Glomerular visceral epithelial cell (primary cell): ENCODE measurements around the gene APBA1.

Experiments
- DNase-seq: peaks from one replicate; pipeline ENCODE4 v3.0.0-alpha.2; 2016; ENCODE audit errors: extremely low spot score

The APBA1 gene

DNA sequence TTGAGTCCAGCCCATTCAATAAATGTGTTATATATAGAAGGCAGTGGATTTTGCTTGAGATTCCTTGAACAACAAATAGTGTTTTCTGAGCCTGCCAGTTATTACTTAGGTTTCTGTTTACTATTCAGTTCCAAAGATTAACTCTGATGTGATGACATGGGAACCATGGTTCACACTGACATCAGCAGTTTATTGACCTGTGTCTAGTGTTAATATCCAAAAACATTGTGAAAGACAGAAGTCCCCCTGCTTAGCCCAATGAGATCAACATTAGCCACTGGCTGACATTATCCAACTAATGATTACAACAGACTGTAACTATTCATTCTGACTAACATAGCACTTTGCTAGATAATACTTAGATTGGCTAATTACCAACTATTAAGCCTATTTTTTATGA, 14.9 kb downstream of the APBA1 start:
- DNase-seq, result no peak

DNA sequence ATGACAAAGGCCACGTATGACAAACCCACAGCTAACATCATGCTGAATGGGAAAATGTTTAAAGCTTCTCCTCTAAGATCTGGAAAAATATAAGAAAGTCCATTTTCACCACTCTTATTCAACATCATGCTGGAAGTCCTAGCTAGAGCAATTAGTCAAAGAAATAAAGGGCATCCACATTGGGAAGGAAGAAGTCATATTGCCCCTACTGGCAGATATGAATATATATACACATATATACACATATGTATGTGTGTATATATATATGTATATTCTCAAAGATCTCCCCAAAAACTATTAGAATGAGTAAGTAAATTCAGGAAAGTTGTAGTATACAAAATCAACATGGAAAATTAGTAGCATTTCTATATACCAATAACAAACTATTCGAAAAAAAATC, 17.1 kb downstream of the APBA1 start:
- DNase-seq, result no peak

DNA sequence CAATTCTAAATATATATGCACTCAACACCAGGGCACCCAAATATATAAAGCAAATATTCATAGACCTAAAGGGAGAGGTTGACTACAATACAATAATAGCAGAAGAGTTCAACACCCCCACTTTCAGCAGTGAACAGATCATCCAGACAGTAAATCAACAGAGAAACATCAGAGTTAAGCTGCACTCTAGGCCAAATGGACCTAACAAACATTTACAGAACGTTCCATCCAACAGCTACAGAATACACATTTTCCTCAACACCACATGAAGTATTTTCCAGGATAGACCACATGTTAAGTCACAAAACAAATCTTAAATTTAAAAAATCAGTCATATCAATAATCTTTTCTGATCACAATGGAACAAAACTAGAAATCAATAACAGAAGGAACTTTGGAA, 18.9 kb downstream of the APBA1 start:
- no peak for DNase-seq

DNA sequence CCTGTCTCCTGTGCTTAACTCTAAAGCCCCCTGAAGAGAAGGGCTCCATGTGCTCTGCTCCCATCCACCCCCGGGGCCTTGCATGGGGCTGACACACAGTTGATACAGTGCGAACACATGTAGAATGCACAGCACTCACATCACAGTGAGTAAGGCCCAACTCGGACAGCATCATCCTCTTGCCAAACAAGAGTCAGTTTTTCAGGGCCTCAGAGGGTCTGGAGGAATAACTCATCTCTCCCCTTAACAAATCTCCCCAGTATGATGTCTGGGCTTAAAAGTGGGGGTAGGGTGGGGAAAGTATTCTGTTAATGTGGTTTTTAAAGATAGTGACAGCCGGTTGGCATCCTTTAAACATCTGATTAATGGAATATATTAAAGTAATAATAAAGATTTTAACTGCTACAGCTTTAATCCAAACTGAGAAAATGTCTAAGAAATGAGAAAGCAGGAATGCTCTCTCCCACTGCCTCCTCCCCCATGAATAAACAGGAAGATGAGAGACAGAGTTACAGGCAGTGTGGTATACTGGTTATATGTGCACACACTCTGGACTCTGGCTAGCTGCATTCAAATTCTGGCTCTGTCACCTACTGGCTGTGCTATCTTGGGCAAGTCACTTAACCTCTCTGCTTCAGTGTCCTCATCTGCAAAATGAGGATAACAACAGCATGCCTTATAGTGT, 22.5 kb downstream of the APBA1 start:
- no peak for DNase-seq

DNA sequence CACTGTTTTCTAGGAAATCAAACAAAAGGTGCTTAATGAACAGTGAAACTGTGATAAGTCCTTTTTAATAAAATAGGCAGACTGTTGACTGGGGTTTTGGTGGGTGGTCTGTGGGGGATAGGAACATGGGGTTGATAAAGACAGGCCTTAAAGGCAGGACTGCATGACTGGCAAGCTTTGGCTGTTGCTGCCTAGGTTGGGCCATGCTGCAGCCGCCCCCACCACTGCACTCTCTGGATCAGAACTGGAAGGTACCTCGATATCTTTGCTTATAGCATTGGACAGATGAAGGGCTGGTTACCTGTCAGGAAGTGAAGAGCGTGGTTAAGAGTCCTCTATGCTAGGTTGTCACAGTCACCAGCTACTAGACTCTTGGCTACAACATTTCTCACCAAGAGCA, 24.4 kb downstream of the APBA1 start:
- DNase-seq, result no peak

DNA sequence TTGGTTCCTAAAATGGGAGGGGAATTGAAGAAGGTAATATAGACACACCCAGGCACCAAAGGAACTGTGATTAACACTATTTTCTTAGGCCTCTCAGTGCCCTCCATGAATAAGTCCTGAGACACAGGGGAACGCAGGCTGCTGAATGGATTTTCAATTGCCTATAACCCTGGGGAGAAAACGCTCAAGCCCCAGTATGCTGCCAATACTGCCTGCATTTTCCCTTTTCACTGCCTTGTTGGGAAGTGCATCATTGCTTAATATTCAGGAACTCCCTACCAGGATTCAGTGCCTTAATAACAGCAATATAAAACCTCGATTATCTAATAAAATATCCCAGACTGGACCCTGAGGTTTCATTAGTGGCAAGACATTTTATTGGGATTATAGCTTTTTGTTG, 25.4 kb downstream of the APBA1 start:
- DNase-seq, result no peak

DNA sequence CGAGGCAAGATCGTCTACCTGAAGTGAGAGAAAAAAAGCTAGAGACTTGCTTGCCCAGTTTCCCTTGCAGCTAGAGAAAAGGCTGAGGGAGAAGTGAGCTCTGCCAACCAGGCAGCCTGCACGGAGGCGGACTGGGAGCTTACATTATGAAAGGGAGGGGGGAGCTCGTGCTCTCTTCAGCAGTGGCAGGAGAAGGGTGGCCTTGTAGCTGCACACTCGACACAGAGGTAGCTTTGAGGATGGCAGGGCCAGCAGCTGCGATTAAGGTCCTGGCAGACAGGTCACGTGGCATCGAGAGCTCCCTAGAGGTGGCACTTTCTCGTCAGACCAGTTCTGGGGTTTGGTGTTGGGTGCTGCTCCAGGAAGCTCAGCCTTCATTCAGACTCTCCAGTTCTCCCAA, 26.7 kb downstream of the APBA1 start:
- DNase-seq, result no peak

DNA sequence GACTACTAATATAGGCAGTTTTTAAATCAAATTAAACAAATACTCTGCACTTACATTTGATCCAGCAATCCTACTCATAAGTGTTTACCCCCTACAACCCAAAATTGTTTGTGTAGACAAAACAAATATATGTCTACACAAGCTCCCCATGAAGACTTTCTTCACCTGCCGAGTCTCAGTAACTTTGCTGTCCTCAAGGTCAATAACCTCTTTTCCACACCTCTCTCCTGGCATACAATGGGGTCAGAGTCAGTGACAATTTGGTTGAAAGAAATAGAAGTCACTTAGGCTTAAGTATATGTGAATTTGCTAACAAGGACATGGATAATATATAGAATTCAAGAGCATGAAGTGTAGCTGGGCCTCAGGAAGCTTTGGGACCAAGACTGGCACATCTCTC, 29.1 kb downstream of the APBA1 start:
- DNase-seq, result no peak

DNA sequence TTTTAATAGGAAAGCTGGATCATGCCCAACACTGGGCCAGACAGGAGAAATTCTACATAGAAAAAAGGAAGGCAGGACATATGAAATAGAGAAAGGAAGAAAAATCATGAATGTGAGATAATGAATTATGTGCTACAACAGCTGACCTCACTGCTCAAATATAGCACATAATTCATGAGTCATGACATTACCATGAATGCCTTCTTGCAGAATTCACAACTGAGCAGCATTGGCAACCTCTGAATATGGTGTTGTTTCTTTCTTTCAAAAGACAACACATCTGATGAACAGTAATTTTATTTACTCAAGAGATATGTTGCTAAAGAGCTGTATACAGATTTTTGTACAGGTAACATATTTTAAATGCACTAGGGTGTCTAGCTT, 34.4 kb downstream of the APBA1 start:
- peak; percentile 49 for DNase-seq

DNA sequence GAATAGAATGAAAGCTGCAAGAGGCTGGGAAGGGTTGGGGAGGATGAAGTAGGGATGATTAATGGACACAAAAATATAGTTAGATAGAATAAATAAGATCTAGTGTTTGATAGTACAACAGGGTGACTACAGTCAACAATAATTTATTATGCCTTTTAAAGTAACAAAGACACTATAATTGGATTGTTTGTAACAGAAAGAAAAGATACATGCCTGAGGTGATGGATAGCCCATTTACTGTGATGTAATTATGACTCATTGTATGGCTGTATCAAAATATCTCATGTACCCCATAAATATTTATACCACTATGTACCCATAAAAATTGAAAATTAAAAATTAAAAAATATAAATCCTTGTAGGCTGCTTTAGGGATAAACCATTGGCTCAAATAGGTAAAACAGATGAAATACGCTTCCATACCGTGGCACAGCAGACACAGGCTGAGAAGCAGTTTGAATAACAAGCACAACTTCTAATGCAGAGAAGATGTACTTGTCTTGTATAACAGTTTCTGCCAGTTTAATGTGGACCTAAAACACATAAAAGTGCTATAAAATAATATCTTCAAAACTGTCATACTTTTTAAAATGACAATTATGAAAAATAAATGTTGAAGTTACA, 34.9 kb downstream of the APBA1 start:
- DNase-seq, result peak; percentile 4

DNA sequence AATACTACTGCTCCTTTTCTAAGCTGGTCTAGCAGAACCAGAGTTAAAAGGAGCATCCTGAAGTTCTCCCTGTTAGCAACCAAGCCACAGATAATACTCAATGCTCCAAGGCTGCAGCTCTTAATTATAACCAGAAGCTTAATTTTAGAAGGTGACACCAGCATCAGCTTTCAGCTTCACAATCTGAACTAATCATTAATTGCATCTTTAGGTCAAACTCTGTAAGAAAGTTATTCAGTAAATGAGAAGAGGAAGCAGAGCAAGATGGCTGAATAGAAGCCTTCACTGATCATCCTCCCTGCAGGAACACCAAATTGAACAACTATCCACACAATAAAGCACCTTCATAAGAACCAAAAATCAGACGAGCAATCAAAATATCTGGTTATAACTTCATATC, 38.5 kb downstream of the APBA1 start:
- no peak for DNase-seq

DNA sequence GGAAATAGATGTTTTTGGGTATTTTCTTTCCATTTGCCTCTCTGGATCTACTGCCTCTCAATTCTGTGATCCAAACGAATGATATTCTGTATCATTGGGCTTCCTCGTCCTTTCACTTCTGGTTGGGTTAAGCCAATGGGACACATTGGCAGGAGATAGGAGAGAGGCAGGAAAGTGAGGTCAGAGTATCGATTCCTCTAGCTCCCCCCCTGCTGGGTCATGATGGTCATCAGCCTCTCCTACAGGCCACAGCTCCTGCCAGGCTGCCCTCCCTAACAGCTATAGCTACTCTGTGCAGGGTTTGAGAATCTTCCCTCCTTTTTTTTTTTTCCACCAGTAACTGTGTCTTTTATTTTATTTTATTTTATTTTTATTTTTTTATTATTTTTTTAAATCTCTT, 39.4 kb downstream of the APBA1 start:
- no peak for DNase-seq

DNA sequence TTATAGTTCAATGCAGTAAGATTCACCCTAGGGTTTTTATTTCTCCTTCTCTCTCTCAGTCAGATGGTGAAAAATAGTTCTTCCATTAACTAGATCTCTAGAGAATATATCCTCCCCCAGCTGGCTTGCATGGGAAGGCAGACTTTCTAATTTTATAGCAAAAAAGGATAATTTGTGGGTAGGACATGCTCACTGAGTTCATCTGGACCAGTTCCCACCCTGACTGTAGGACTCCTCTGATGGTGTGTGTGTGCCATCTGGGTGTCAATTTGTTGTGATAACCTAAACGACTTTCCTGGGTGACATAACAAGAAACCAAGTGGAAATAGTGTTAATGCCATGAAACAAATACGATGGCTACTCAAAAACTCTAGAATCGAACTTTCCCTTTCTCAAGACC, 44.9 kb downstream of the APBA1 start:
- DNase-seq, result no peak

DNA sequence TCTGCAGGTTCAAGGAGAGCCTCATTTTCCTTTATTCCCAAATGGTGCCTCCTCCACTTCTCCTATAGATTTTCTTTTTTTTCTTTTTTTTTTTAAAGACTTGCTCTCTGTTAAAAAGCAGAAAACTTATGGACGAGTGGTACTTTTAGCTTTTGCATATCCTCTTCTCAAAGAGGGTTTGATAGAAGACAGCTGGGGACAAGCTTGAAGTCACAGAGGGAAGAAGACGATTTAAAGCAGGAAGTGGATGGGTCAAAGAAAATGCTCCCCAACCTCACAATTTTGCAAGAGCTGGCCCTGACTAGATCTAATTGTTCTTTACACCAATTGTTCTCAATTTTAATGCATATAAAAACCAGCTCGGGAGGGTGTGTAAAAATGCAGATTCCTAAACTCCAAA, 48.9 kb downstream of the APBA1 start:
- DNase-seq, result no peak

DNA sequence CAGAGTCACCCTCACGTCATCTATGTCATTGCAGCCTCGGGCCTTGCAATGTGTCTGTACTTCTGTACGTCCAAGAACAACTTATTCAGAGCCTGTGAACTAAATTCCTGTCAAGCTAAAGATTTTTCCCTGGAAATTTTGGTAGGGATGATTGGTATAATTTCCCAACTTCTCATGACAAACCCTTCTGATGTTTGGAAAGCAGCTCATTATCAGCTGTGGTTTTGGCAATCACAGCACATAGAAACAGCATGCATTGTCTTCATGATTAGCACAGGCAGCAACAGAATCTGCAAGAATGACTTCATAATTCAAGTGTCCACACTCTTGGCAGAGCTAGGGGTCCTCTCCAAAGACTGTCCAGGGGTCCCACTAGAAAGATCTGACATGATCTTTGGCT, 49.5 kb downstream of the APBA1 start:
- no peak for DNase-seq

DNA sequence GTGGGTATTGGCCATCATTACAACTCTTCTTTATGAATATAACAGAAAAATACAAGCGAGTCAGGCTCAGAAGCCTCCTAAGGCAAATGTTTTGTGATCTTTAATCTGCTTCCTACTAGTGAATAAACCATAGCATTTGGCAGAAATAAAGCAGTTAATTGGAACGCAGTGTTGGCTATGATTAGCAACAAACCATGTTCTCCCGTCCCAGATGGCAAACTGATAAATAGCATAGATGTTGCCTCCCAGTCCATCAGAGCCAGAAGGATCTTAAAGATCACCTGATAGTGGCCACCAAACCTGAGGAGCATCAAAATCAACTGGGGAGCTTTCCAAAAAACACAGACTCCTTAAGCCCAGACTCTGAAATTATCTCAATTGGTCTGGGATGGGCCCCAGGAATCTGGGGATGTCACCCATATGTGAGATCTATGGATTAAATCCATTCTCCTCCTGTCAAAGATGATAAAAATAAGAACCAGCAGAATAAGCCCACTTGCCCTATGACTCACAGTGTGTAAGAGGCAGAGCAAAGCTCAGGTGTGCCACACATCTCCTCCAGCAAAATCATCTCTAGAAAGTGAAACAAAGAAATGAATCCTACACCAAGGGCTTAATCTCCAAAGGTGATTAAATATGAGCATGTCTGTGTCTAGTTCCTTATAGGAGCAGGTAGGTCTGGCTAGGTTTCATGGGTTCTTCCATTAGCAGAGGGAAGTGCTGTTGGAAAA, 50.3 kb downstream of the APBA1 start:
- no peak for DNase-seq

DNA sequence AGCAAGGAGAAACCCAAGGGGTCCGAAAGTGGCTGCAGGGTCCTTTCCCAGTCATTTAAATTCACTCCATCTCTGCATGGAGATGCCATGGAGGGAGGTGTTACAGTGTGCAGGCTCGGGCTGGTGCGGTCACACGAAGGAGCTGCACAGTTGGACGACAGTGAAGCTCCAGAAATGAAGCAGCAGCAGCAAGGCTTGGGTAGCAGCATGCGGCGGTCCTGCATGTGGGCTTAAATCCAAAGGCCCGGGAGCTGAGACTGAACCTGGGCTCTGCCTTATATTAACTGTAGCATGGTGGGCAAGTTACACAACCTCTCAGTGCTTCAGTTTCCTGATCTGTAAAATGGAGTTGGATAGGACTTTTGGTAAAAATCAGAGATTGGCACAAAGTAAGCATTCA, 51.4 kb downstream of the APBA1 start:
- no peak for DNase-seq

DNA sequence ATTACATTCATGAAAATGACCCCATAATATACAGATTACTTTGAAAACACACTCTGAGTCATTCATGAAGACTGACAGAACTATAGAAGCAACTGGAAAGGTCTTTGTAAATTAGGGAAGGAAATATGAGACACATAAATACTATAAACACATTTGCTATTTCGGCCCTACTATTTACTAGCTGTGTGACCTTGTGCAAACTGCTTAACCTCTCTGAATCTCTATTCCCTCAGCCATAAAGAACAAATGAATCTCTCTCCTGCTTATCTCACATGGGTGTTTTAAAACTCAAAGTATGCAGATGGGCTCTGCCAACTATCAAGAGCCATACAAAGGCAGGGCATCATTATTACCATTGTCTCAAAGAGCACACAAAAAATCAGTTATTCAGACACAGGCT, 52.9 kb downstream of the APBA1 start:
- DNase-seq, result no peak

DNA sequence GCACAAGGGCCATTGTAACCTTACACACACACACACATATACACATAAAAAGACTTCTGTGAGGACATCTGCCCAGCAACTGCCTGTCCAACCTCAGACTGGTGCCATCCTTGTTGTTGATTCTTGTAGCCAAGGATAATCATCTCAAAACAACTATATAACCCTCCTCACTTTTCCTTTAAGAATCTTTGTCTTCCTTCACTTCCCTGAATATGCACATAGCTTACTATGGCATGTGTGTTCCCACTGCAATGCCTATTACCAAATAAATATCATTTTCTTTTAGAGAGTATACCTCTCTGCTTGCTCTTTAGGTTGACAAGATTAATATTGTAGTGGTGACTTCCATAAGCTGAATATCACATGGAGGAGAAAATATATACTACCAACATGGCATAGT, 55.2 kb downstream of the APBA1 start:
- no peak for DNase-seq

DNA sequence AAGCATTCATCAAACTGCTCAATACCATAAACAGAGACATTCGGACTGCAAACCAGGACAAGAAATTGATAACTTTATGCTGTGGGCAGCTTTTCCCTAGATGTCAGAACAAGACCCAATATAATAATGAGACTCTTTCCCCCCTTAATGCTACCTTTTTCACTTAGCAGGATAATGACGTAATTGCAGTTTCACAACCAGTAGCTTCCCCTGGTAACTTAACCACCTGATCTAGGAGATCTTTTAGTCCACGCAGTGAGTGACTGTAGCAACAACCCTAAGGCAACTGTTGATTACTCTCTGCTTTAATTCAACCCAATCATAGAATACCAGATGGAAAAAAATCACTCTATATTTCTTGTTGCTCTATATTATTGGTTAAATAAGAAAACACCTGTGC, 56.3 kb downstream of the APBA1 start:
- no peak for DNase-seq

DNA sequence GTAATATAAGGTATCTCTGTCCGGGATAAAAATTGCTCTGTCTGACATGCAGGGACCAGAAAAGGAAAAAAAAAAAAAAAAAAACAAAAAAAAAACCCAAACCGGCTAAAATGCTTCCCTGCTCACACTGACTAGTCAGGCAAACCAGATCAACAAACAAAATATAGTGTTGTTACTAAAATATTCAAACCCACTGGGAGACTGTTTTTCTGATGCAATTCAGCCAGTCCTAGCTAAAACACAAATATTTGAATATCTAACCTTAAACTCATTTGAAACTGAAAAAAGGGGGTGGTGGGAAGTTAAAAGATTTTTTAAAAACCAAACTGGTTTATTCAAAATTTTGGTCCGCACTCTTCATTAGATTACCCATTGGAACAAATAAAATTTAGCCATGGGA, 61.0 kb downstream of the APBA1 start:
- DNase-seq, result no peak

DNA sequence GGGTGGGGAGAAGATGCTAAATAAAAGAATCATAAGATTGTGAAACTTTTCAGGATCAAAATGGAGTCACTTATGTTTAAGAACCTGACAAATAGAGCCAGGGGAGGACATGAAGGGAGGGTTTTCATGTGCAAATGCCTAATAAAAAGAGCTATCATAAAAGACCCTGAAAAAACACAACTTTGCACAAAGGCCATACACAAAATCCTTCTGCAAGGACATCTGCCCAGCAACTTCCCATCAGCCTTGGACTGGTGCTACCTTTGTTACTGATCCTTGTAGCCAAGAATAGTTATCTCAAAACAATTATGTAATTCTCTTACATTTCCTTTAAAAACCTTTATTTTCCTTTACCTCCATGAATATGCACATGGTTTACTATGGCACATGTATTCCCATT, 63.0 kb downstream of the APBA1 start:
- no peak for DNase-seq

DNA sequence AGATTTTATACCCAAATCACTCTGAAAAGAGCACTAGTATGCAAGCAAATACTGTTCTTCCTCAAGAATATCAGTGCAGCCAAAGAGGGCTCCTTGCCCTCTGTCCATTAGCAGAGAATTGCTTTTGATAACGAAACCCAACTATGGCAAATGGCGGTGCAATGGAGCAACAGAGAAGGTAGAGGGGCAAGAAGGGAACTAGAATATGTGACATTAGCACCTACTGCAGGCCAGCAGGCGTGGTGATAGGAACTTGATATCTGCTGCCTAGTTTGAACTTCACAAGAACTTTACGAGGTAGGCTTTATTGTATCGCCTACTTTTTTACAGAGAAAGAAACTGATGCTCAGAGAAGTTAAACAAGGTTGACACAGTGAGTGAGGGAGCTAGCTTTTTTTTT, 66.1 kb downstream of the APBA1 start:
- DNase-seq, result no peak
